H1 (cell line): ENCODE results near the gene NOS3. TPM values are rescaled to one million over a fixed set of nuclear protein-coding genes. Genes with fewer than 3 reads are reported as not detected.

Source experiments
- CTCF ChIA-PET: fragments of 300-600 bp; sonication (Branson Sonifier 250); formaldehyde crosslinking; loops from one replicate; lab custom pipeline; 2021; ENCODE audit not compliant: partially characterized antibody; lab: Charles Lee
- POLR2A ChIA-PET: fragments of 300-600 bp; sonication (Branson Sonifier 250); formaldehyde crosslinking; loops from one replicate; lab custom pipeline; 2021; ENCODE audit warnings: inconsistent platforms; ENCODE audit not compliant: partially characterized antibody; lab: Charles Lee
- DNase-seq, 2 experiments: peaks; one replicate each; pipeline versions ENCODE4 v3.0.0 to v3.0.0-alpha.2; 2010 to 2022; ENCODE audit warnings: low spot score in 2 of 2, low read depth in 1 of 2, mixed read lengths in 1 of 2
- FAIRE-seq: peaks from 2 replicates; lab custom pipeline; 2011; peaks lifted over from hg19 to GRCh38; lab: Jason Lieb, UNC
- H2AFZ ChIP-seq: 2 replicates; pipeline ENCODE4 v1.8.1; 2012; ENCODE audit warnings: low read length, inconsistent platforms
- H2AK5ac ChIP-seq: 2 replicates; pipeline ENCODE4 v1.6.1; 2013; ENCODE audit warnings: low read depth, low read length
- H2BK120ac ChIP-seq: replicated peaks from 2 replicates; pipeline ENCODE3; 2013; ENCODE audit warnings: low read depth, low read length, inconsistent platforms
- H2BK12ac ChIP-seq: 2 replicates; pipeline ENCODE4 v1.6.1; 2013; ENCODE audit warnings: low read depth, low read length
- H2BK15ac ChIP-seq: 2 replicates; pipeline ENCODE4 v1.6.1; 2013; ENCODE audit warnings: low read length
- H2BK20ac ChIP-seq: 2 replicates; pipeline ENCODE4 v1.6.1; 2013; ENCODE audit warnings: low read length
- H2BK5ac ChIP-seq: 2 replicates; pipeline ENCODE4 v1.6.1; 2013; ENCODE audit warnings: low read depth, low read length
- H3K14ac ChIP-seq: 2 replicates; pipeline ENCODE4 v1.6.1; 2013; ENCODE audit warnings: inconsistent platforms; ENCODE audit not compliant: insufficient read length
- H3K18ac ChIP-seq: 2 replicates; pipeline ENCODE4 v1.6.1; 2013; ENCODE audit warnings: low read length; ENCODE audit errors: extremely low read depth
- H3K23ac ChIP-seq: 2 replicates; pipeline ENCODE4 v1.6.1; 2013; ENCODE audit warnings: inconsistent platforms; ENCODE audit not compliant: insufficient read length
- H3K23me2 ChIP-seq: 2 replicates; pipeline ENCODE4 v1.6.1; 2013; ENCODE audit warnings: low read depth, low read length
- H3K27ac ChIP-seq: 2 replicates; pipeline ENCODE4 v1.6.1; 2011; ENCODE audit warnings: low read depth, low read length, inconsistent platforms
- H3K27me3 ChIP-seq, 4 experiments: replicated peaks in 1 of 4; 1 replicate in 1 of 4; 2 replicates in 3 of 4; pipeline versions ENCODE4 v1.6.1 to v1.8.1; 2011 to 2013; ENCODE audit warnings: low read length in 3 of 4, mild to moderate bottlenecking in 3 of 4, inconsistent platforms in 2 of 4, mixed read lengths in 2 of 4, moderate library complexity in 1 of 4; ENCODE audit not compliant: control insufficient read depth in 3 of 4, insufficient read depth in 3 of 4; ENCODE audit errors: extremely low read depth in 1 of 4
- H3K36me3 ChIP-seq, 4 experiments: 2 replicates each; pipeline versions ENCODE4 v1.6.1 to v1.8.1; 2011 to 2013; ENCODE audit warnings: mild to moderate bottlenecking in 4 of 4, low read length in 3 of 4, moderate library complexity in 2 of 4, control low read depth in 1 of 4, inconsistent platforms in 1 of 4; ENCODE audit not compliant: insufficient read depth in 4 of 4, control insufficient read depth in 2 of 4
- H3K4ac ChIP-seq: replicated peaks from 2 replicates; pipeline ENCODE3; 2013; ENCODE audit warnings: low read length, low read depth, mixed read lengths, inconsistent platforms; ENCODE audit not compliant: insufficient read length
- H3K4me1 ChIP-seq, 4 experiments: replicated peaks in 1 of 4; 1 replicate in 1 of 4; 2 replicates in 3 of 4; pipeline versions ENCODE4 v1.6.1 to v1.8.1; 2011 to 2013; ENCODE audit warnings: low read length in 3 of 4, inconsistent platforms in 2 of 4, mixed read lengths in 1 of 4; ENCODE audit not compliant: insufficient read depth in 4 of 4, control insufficient read depth in 3 of 4
- H3K4me2 ChIP-seq, 2 experiments: 2 replicates each; pipeline versions ENCODE4 v1.6.1 to v1.8.1; 2011 to 2013; ENCODE audit warnings: low read depth in 2 of 2, low read length in 2 of 2, control low read depth in 1 of 2, inconsistent platforms in 1 of 2, mild to moderate bottlenecking in 1 of 2; ENCODE audit not compliant: insufficient read depth in 1 of 2
- H3K4me3 ChIP-seq, 4 experiments: fragments of 200-600, 300-600 bp in 1 of 4; sonication (generic), shearing (Covaris generic), sonication (Bioruptor Twin) in 1 of 4; 2 replicates each; pipeline versions ENCODE4 v1.5.1 to v1.8.1; 2011 to 2016; ENCODE audit warnings: low read length in 4 of 4, low read depth in 3 of 4, control low read depth in 2 of 4, inconsistent platforms in 2 of 4, mild to moderate bottlenecking in 2 of 4, mixed read lengths in 1 of 4, moderate library complexity in 1 of 4; ENCODE audit not compliant: insufficient read depth in 2 of 4; ENCODE audit errors: extremely low read depth in 1 of 4
- H3K56ac ChIP-seq: replicated peaks from 2 replicates; pipeline ENCODE3; 2013; ENCODE audit warnings: low read depth, mild to moderate bottlenecking, mixed read lengths, low read length, inconsistent platforms; ENCODE audit not compliant: insufficient read length
- H3K79me1 ChIP-seq: 2 replicates; pipeline ENCODE4 v1.6.1; 2013; ENCODE audit warnings: low read depth, low read length, control low read depth
- H3K79me2 ChIP-seq, 2 experiments: 2 replicates each; pipeline versions ENCODE4 v1.6.1 to v1.8.1; 2012 to 2013; ENCODE audit warnings: low read length in 2 of 2, mild to moderate bottlenecking in 2 of 2, inconsistent platforms in 1 of 2; ENCODE audit not compliant: insufficient read depth in 2 of 2, control insufficient read depth in 1 of 2
- H3K9ac ChIP-seq, 4 experiments: replicated peaks in 1 of 4; 1 replicate in 1 of 4; 2 replicates in 3 of 4; pipeline versions ENCODE4 v1.6.1 to v1.8.1; 2011 to 2013; ENCODE audit warnings: low read depth in 3 of 4, low read length in 3 of 4, control low read depth in 2 of 4, mild to moderate bottlenecking in 2 of 4, moderate library complexity in 2 of 4, inconsistent platforms in 1 of 4; ENCODE audit errors: extremely low read depth in 1 of 4
- H3K9me3 ChIP-seq, 2 experiments: 2 replicates each; pipeline versions ENCODE4 v1.6.1 to v1.8.1; 2012 to 2013; ENCODE audit warnings: mild to moderate bottlenecking in 2 of 2, moderate library complexity in 2 of 2, control low read depth in 1 of 2, inconsistent platforms in 1 of 2, low read depth in 1 of 2, low read length in 1 of 2, mixed read lengths in 1 of 2; ENCODE audit not compliant: insufficient read depth in 2 of 2
- H4K20me1 ChIP-seq, 2 experiments: replicated peaks in 1 of 2; 2 replicates each; pipeline versions ENCODE3 to v1.8.1; 2011 to 2013; ENCODE audit warnings: inconsistent platforms in 2 of 2, low read length in 2 of 2, mild to moderate bottlenecking in 1 of 2; ENCODE audit not compliant: insufficient read depth in 2 of 2, control insufficient read depth in 1 of 2
- H4K5ac ChIP-seq: 2 replicates; pipeline ENCODE4 v1.6.1; 2013; ENCODE audit warnings: low read length, low read depth, mixed read lengths, inconsistent platforms; ENCODE audit not compliant: insufficient read length
- H4K8ac ChIP-seq: 2 replicates; pipeline ENCODE4 v1.8.0; 2013; ENCODE audit warnings: mild to moderate bottlenecking, moderate library complexity, low read length, inconsistent platforms; ENCODE audit not compliant: insufficient read depth; ENCODE audit errors: extremely low read depth
- H4K91ac ChIP-seq: replicated peaks from 2 replicates; pipeline ENCODE3; 2013; ENCODE audit warnings: low read length, mixed read lengths, inconsistent platforms; ENCODE audit not compliant: insufficient read length
- CBX5 ChIP-seq: fragments of 300-800, 300-1000 bp; sonication (generic); IDR thresholded peaks from 2 replicates; pipeline ENCODE4 v1.7.1; 2016; ENCODE audit warnings: antibody characterized with exemption, low read length, low read depth
- EGR1 ChIP-seq: IDR thresholded peaks from 2 replicates; pipeline ENCODE4 v1.6.1; 2011; ENCODE audit warnings: low read depth, low read length, borderline replicate concordance
- JUND ChIP-seq: IDR thresholded peaks from 2 replicates; pipeline ENCODE4 v1.6.1; 2011; ENCODE audit warnings: mild to moderate bottlenecking, improper control_type of control experiment, low read length
- MAFK ChIP-seq: IDR thresholded peaks from 2 replicates; pipeline ENCODE4 v1.6.1; 2012; ENCODE audit warnings: low read depth, mild to moderate bottlenecking, improper control_type of control experiment, low read length
- SRF ChIP-seq: IDR thresholded peaks from 2 replicates; pipeline ENCODE4 v1.6.1; 2011; ENCODE audit warnings: mild to moderate bottlenecking, low read depth, low read length, moderate library complexity
- WGBS, 2 experiments: shearing (Covaris generic) in 1 of 2; methylation state at CpG; one replicate each; pipeline versions ENCODE4 v1.1.6 to v1.1.7; 2013 to 2015; ENCODE audit warnings: low lambda C conversion rate in 2 of 2, mixed read lengths in 2 of 2, inconsistent platforms in 1 of 2, low coverage in 1 of 2, missing lambda C conversion rate in 1 of 2; ENCODE audit not compliant: insufficient replicate concordance in 2 of 2, insufficient coverage in 1 of 2, insufficient read length in 1 of 2; ENCODE audit errors: extremely low coverage in 1 of 2, missing lambda C conversion rate in 1 of 2; 5-methylcytosine and 5-hydroxymethylcytosine counted together
- polyA plus RNA-seq, 7 experiments: library from polyadenylated mRNA; depleted of rRNA in 3 of 7; stranded (reverse) in 5 of 7; unstranded in 2 of 7; fragments of >200 nt in 5 of 7; fragments of 200-250 nt in 2 of 7; gene quantifications; 1 replicate in 5 of 7; 2 replicates in 1 of 7; 4 replicates in 1 of 7; pipeline versions ENCODE4 v1.2.1 to v1.2.3, GENCODE V29; 2011 to 2013; ENCODE audit warnings: missing spikeins in 2 of 7, mixed read lengths in 2 of 7
- total RNA-seq: library from RNA; stranded (reverse); fragmentation: NEBNext Ultra II Directional; extraction: Animal tissue kit (Norgen Biotek cat#: 25700); gene quantifications from 2 replicates; pipeline ENCODE4 v1.2.1, GENCODE V29; 2021

The NOS3 gene
- total and polyA plus RNA-seq, 2 of the 8 experiments (the other 6 are each of a cell fraction or from before 2014, with no cell fraction given): 4.4 to 16.2 TPM

- no peak overlapping the region for H4K5ac ChIP-seq
- no peak overlapping the region for H4K8ac ChIP-seq
- H3K56ac ChIP-seq: no peak overlapping the region
- TF ChIP-seq EGR1 (no peak), SRF (no peak), CBX5 (no peak), MAFK (no peak), JUND (no peak)
- no peaks in the 10 kb centered on the region; the same call in 1 of the 2 replicates for H3K23me2 ChIP-seq
- H2BK12ac ChIP-seq: no peak overlapping the region
- DNase-seq (no peak), FAIRE-seq (no peak)
- H3K23ac ChIP-seq: no peak overlapping the region
- H3K27me3 ChIP-seq: peaks cover 0 to 26% (median 12%) of the 10 kb centered on the region in 4 experiments; a peak in 5 of 7 replicates
- H4K20me1 ChIP-seq: no peaks in the 10 kb centered on the region
- H2AFZ ChIP-seq: no peak overlapping the region
- H3K79me1 ChIP-seq: no peaks in the 10 kb centered on the region
- H2AK5ac ChIP-seq: no peak overlapping the region
- H2BK20ac ChIP-seq: no peak overlapping the region
- H3K14ac ChIP-seq: no peak overlapping the region
- no peak overlapping the region for H4K91ac ChIP-seq
- no peaks in the 10 kb centered on the region; a peak in 1 of 8 replicates for H3K36me3 ChIP-seq
- H3K4me2 ChIP-seq: no peak overlapping the region
- CTCF ChIA-PET: interaction anchor here (0.6 to 27.0 kb wide), 31 partner anchors 1 to 1646 kb away, joined by 3 to 797 read pairs (median 9); partner anchors contain the start of genes KCNH2 and NOS3
- POLR2A ChIA-PET: interaction anchor here (1.2 kb wide), 2 partner anchors 9 to 27 kb away, joined by 3 to 4 read pairs; no protein-coding TSS in a partner anchor
- no peak overlapping the region for H3K27ac ChIP-seq
- H3K4me1 ChIP-seq: peaks cover 0 to 4% (median 3%) of the 10 kb centered on the region in 4 experiments; a peak in 4 of 7 replicates
- no peaks in the 10 kb centered on the region for H3K9me3 ChIP-seq
- no peak overlapping the region for H2BK15ac ChIP-seq
- H3K4ac ChIP-seq: no peak overlapping the region
- H3K4me3 ChIP-seq: no peak overlapping the region
- no peaks in the 10 kb centered on the region for H3K79me2 ChIP-seq
- 81% methylated on average over 1 of the region's 2 CpGs; no CpG with 5 or more reads in 1 of the 2 experiments for WGBS, 2 experiments
- no peak overlapping the region for H3K9ac ChIP-seq
- H2BK120ac ChIP-seq: no peak overlapping the region
- no peak overlapping the region for H3K18ac ChIP-seq
- no peak overlapping the region for H2BK5ac ChIP-seq
Observed at GRCh38 chr7:150962290-150962552, 28.6 kb upstream of the NOS3 start.
